IPS-18a (cell line): ENCODE measurements around the gene PGA5.
"Not testable (repeated sequence)": the region's sequence is repeated elsewhere in the genome, so short reads cannot be mapped to it uniquely, and the experiment has no call there.

ENCODE experiments used
- H3K27ac ChIP-seq: one replicate; pipeline ENCODE4 v1.5.1; 2013; ENCODE audit warnings: low read length
- H3K27me3 ChIP-seq: one replicate; pipeline ENCODE4 v1.6.1; 2013; ENCODE audit warnings: mild to moderate bottlenecking, low read length; ENCODE audit not compliant: control insufficient read depth, insufficient read depth
- H3K36me3 ChIP-seq: one replicate; pipeline ENCODE4 v1.6.1; 2013; ENCODE audit warnings: low read depth, low read length; ENCODE audit not compliant: control insufficient read depth
- H3K4me1 ChIP-seq: one replicate; pipeline ENCODE4 v1.6.1; 2013; ENCODE audit warnings: low read depth, low read length; ENCODE audit not compliant: control insufficient read depth
- H3K4me3 ChIP-seq: one replicate; pipeline ENCODE4 v1.5.1; 2013; ENCODE audit warnings: low read length
- H3K9ac ChIP-seq: one replicate; pipeline ENCODE4 v1.6.1; 2013; ENCODE audit warnings: mild to moderate bottlenecking, low read length, moderate library complexity
- H3K9me3 ChIP-seq: one replicate; pipeline ENCODE4 v1.6.1; 2013; ENCODE audit warnings: low read depth, low read length; ENCODE audit not compliant: control insufficient read depth

PGA5 gene

GRCh38 chr11:61207636-61208310, 33.2 kb upstream of the PGA5 start:
- not testable (repeated sequence) for H3K9me3 ChIP-seq, H3K27me3 ChIP-seq, H3K4me3 ChIP-seq, H3K27ac ChIP-seq, H3K36me3 ChIP-seq, H3K9ac ChIP-seq, H3K4me1 ChIP-seq

GRCh38 chr11:61210629-61211028, 30.3 kb upstream of the PGA5 start:
- not testable (repeated sequence) for H3K9me3 ChIP-seq, H3K27ac ChIP-seq, H3K4me1 ChIP-seq, H3K36me3 ChIP-seq, H3K27me3 ChIP-seq, H3K9ac ChIP-seq, H3K4me3 ChIP-seq

- not testable (repeated sequence) for H3K27ac ChIP-seq, H3K36me3 ChIP-seq, H3K9me3 ChIP-seq, H3K27me3 ChIP-seq, H3K9ac ChIP-seq, H3K4me3 ChIP-seq, H3K4me1 ChIP-seq
These were observed 29.5 kb upstream of the PGA5 start for GRCh38 chr11:61211327-61211952.

- not testable (repeated sequence) for H3K36me3 ChIP-seq, H3K27ac ChIP-seq, H3K27me3 ChIP-seq, H3K4me3 ChIP-seq, H3K9ac ChIP-seq, H3K9me3 ChIP-seq, H3K4me1 ChIP-seq
These were observed 28.8 kb upstream of the PGA5 start for GRCh38 chr11:61212202-61212601.

- not testable (repeated sequence) for H3K36me3 ChIP-seq, H3K9me3 ChIP-seq, H3K9ac ChIP-seq, H3K27me3 ChIP-seq, H3K27ac ChIP-seq, H3K4me1 ChIP-seq, H3K4me3 ChIP-seq
These were observed 27.2 kb upstream of the PGA5 start for GRCh38 chr11:61213711-61214324.

GRCh38 chr11:61218306-61218705, 22.7 kb upstream of the PGA5 start:
- not testable (repeated sequence) for H3K36me3 ChIP-seq, H3K4me1 ChIP-seq, H3K27me3 ChIP-seq, H3K9ac ChIP-seq, H3K4me3 ChIP-seq, H3K9me3 ChIP-seq, H3K27ac ChIP-seq

- H3K9me3 ChIP-seq, H3K27ac ChIP-seq, H3K4me1 ChIP-seq, H3K9ac ChIP-seq, H3K27me3 ChIP-seq, H3K36me3 ChIP-seq, H3K4me3 ChIP-seq: not testable (repeated sequence)
These were observed 22.0 kb upstream of the PGA5 start for GRCh38 chr11:61219016-61219415.

- not testable (repeated sequence) for H3K9me3 ChIP-seq, H3K9ac ChIP-seq, H3K27me3 ChIP-seq, H3K27ac ChIP-seq, H3K4me3 ChIP-seq, H3K4me1 ChIP-seq, H3K36me3 ChIP-seq
These were observed 18.9 kb upstream of the PGA5 start, which contains the start of gene PGA4 for GRCh38 chr11:61222047-61222446. Gene PGA4, plus strand, starts transcription at chr11:61222347. Its CDS starts 54 bp downstream, at chr11:61222401.

GRCh38 chr11:61222692-61223091, 18.3 kb upstream of the PGA5 start:
- not testable (repeated sequence) for H3K4me1 ChIP-seq, H3K4me3 ChIP-seq, H3K36me3 ChIP-seq, H3K9ac ChIP-seq, H3K27ac ChIP-seq, H3K27me3 ChIP-seq, H3K9me3 ChIP-seq

GRCh38 chr11:61226457-61227137, 14.4 kb upstream of the PGA5 start:
- H3K9me3 ChIP-seq, H3K4me1 ChIP-seq, H3K4me3 ChIP-seq, H3K36me3 ChIP-seq, H3K9ac ChIP-seq, H3K27ac ChIP-seq, H3K27me3 ChIP-seq: not testable (repeated sequence)

- H3K4me3 ChIP-seq, H3K36me3 ChIP-seq, H3K27ac ChIP-seq: not testable (repeated sequence)
These were observed 11.5 kb upstream of the PGA5 start for GRCh38 chr11:61229458-61229857.

GRCh38 chr11:61231033-61231432, 9.9 kb upstream of the PGA5 start:
- H3K4me1 ChIP-seq, H3K36me3 ChIP-seq, H3K9me3 ChIP-seq, H3K27me3 ChIP-seq, H3K9ac ChIP-seq, H3K4me3 ChIP-seq, H3K27ac ChIP-seq: not testable (repeated sequence)

More at GRCh38 chr11:61229458-61229857, 11.5 kb upstream of the PGA5 start:
- not testable (repeated sequence) for H3K4me1 ChIP-seq, H3K9me3 ChIP-seq, H3K27me3 ChIP-seq, H3K9ac ChIP-seq
